Iris pigment epithelial cell (primary cell): Measurements from ENCODE around the gene HMGCS1.
"Not testable (repeated sequence)": the region's sequence is repeated elsewhere in the genome, so short reads cannot be mapped to it uniquely, and the experiment has no call there.

Experiments used
- DNase-seq: peaks from one replicate; pipeline ENCODE4 v3.0.0-alpha.2; 2011; ENCODE audit warnings: low read depth

HMGCS1 gene

GRCh38 chr5:43313035-43313853, at the start of gene HMGCS1:
TSS of gene HMGCS1 (minus strand) at chr5:43313412. CDS start at chr5:43298965, 14,447 bp downstream.
- DNase-seq: peak; percentile 100

- no peak for DNase-seq
Measured at GRCh38 chr5:43358726-43359125, 45.5 kb upstream of the HMGCS1 start.

- no peak for DNase-seq
Measured at GRCh38 chr5:43358301-43358700, 45.1 kb upstream of the HMGCS1 start.

GRCh38 chr5:43357878-43358281, 44.7 kb upstream of the HMGCS1 start:
- DNase-seq: no peak

- no peak for DNase-seq
Measured at GRCh38 chr5:43357067-43357466, 43.9 kb upstream of the HMGCS1 start.

- DNase-seq: no peak
Measured at GRCh38 chr5:43354774-43355173, 41.6 kb upstream of the HMGCS1 start.

- no peak for DNase-seq
Measured at GRCh38 chr5:43353668-43354067, 40.5 kb upstream of the HMGCS1 start.

- no peak for DNase-seq
Measured at GRCh38 chr5:43352915-43353314, 39.7 kb upstream of the HMGCS1 start.

- no peak for DNase-seq
Measured at GRCh38 chr5:43352131-43352530, 38.9 kb upstream of the HMGCS1 start.

GRCh38 chr5:43348861-43349363, 35.7 kb upstream of the HMGCS1 start:
- no peak for DNase-seq

- no peak for DNase-seq
Measured at GRCh38 chr5:43348207-43348606, 35.0 kb upstream of the HMGCS1 start.

- peak; percentile 33 for DNase-seq
Measured at GRCh38 chr5:43338862-43339261, 25.6 kb upstream of the HMGCS1 start.

- no peak for DNase-seq
Measured at GRCh38 chr5:43336159-43336558, 22.9 kb upstream of the HMGCS1 start.

- no peak for DNase-seq
Measured at GRCh38 chr5:43335681-43336080, 22.5 kb upstream of the HMGCS1 start.

- no peak for DNase-seq
Measured at GRCh38 chr5:43332401-43332800, 19.2 kb upstream of the HMGCS1 start.

GRCh38 chr5:43325624-43326023, 12.4 kb upstream of the HMGCS1 start:
- DNase-seq: not testable (repeated sequence)

- DNase-seq: not testable (repeated sequence)
Measured at GRCh38 chr5:43323488-43323887, 10.3 kb upstream of the HMGCS1 start.

- no peak for DNase-seq
Measured at GRCh38 chr5:43320846-43321245, 7.6 kb upstream of the HMGCS1 start.

- no peak for DNase-seq
Measured at GRCh38 chr5:43316421-43316820, 3.2 kb upstream of the HMGCS1 start.

GRCh38 chr5:43315682-43316081, 2.5 kb upstream of the HMGCS1 start:
- DNase-seq: no peak

GRCh38 chr5:43315263-43315662, 2.1 kb upstream of the HMGCS1 start:
- peak; percentile 63 for DNase-seq

- DNase-seq: no peak
Measured at GRCh38 chr5:43314724-43315123, 1.5 kb upstream of the HMGCS1 start.

GRCh38 chr5:43313854-43314457, 744 bp upstream of the HMGCS1 start:
- DNase-seq: no peak

GRCh38 chr5:43312699-43313034, 545 bp downstream of the HMGCS1 start:
- no peak for DNase-seq
